MCF 10A (cell line): Measurements from ENCODE around the gene ATF2. TPM values are rescaled to one million over a fixed set of nuclear protein-coding genes. Genes with fewer than 3 reads are reported as not detected.

Experiments used
- BruUV-seq: library from RNA; stranded (reverse); fragments of 400-500 nt; replicated peaks from 2 replicates; lab custom pipeline; 2021; lab: Mats Ljungman, UMichigan
- CTCF ChIA-PET: fragments of 300-600 bp; sonication (Branson Sonifier 250); formaldehyde crosslinking; extraction: SDS; loops from one replicate; lab custom pipeline; 2021; ENCODE audit warnings: antibody characterized with exemption, inconsistent platforms; lab: Yijun Ruan, JAX
- POLR2A ChIA-PET: fragments of 300-600, 350-650 bp; sonication (Branson Sonifier 250); formaldehyde crosslinking; extraction: SDS; loops from one replicate; lab custom pipeline; 2020; ENCODE audit warnings: antibody characterized with exemption, inconsistent platforms; lab: Yijun Ruan, JAX
- DNase-seq: peaks from one replicate; pipeline ENCODE4 v3.0.0-alpha.2; 2018; ENCODE audit not compliant: unreplicated experiment
- H3K27ac Mint-ChIP-seq: one replicate; pipeline ENCODE4 v1.8.0; 2022; ENCODE audit warnings: mild to moderate bottlenecking, low read depth, mixed read lengths; ENCODE audit not compliant: unreplicated experiment
- H3K27me3 Mint-ChIP-seq: one replicate; pipeline ENCODE4 v1.8.0; 2022; ENCODE audit warnings: mixed read lengths; ENCODE audit not compliant: insufficient read depth, unreplicated experiment
- H3K36me3 Mint-ChIP-seq: one replicate; pipeline ENCODE4 v1.8.0; 2022; ENCODE audit warnings: mild to moderate bottlenecking, moderate library complexity, mixed read lengths; ENCODE audit not compliant: insufficient read depth, unreplicated experiment
- H3K4me1 Mint-ChIP-seq: one replicate; pipeline ENCODE4 v1.8.0; 2022; ENCODE audit warnings: mixed read lengths; ENCODE audit not compliant: insufficient read depth, unreplicated experiment
- H3K4me3 Mint-ChIP-seq: one replicate; pipeline ENCODE4 v1.8.0; 2022; ENCODE audit warnings: mild to moderate bottlenecking, moderate library complexity, mixed read lengths; ENCODE audit not compliant: unreplicated experiment
- H3K9me3 Mint-ChIP-seq: one replicate; pipeline ENCODE4 v1.8.0; 2022; ENCODE audit warnings: mixed read lengths; ENCODE audit not compliant: unreplicated experiment
- CTCF ChIP-seq: fragments of 200-600 bp; IDR thresholded peaks from one replicate; pipeline ENCODE4 v1.8.0; 2022; ENCODE audit warnings: antibody characterized with exemption, mild to moderate bottlenecking; ENCODE audit not compliant: unreplicated experiment
- intact Hi-C: fragments of 100-400 bp; cut with micrococcal nuclease; formaldehyde crosslinking; loops from 2 replicates; pipeline ENCODE4 v1.14.1; 2022
- total RNA-seq: library from RNA; stranded (reverse); gene quantifications from 2 replicates; pipeline ENCODE4 v1.2.3, GENCODE V29; 2022

The ATF2 gene
- total RNA-seq, 1 experiment from 2014 or later: 63.9 TPM

GRCh38 chr2:175048275-175048674, 119.7 kb downstream of the ATF2 start:
- POLR2A ChIA-PET: no interaction called here
- BruUV-seq: no TSS peak
- no peak overlapping the region for H3K27ac Mint-ChIP-seq
- no peak for DNase-seq
- intact Hi-C loops: no loop called here
- no peaks in the 10 kb centered on the region for H3K4me1 Mint-ChIP-seq
- no peak for TF ChIP-seq CTCF
- no peaks in the 10 kb centered on the region for H3K36me3 Mint-ChIP-seq
- CTCF ChIA-PET: interaction anchor here (1.0 to 1.2 kb wide), 3 partner anchors 10 to 17 kb away, joined by 3 to 8 read pairs (median 5); no protein-coding TSS in a partner anchor
- H3K4me3 Mint-ChIP-seq: no peak overlapping the region
- no peaks in the 10 kb centered on the region for H3K27me3 Mint-ChIP-seq
- H3K9me3 Mint-ChIP-seq: peaks cover 7% of the 10 kb centered on the region

- Mint-ChIP-seq H3K4me1 (no peaks in the 10 kb centered on the region), H3K4me3 (no peak overlapping the region), H3K27me3 (no peaks in the 10 kb centered on the region), H3K9me3 (no peaks in the 10 kb centered on the region), H3K36me3 (no peaks in the 10 kb centered on the region), H3K27ac (no peak overlapping the region)
- DNase-seq: no peak
- intact Hi-C loops: loop anchor here (5.0 kb wide), 1 partner anchor 143 kb away; the partner anchor contains the start of gene ATP5MC3
- CTCF ChIA-PET: no interaction called here
- no peak for TF ChIP-seq CTCF
- POLR2A ChIA-PET: no interaction called here
- BruUV-seq: no TSS peak
These were observed 128.5 kb downstream of the ATF2 start for GRCh38 chr2:175039490-175039889.

- no peak for DNase-seq
- Mint-ChIP-seq H3K27me3 (no peaks in the 10 kb centered on the region), H3K4me1 (no peaks in the 10 kb centered on the region), H3K4me3 (no peak overlapping the region), H3K9me3 (no peaks in the 10 kb centered on the region), H3K27ac (no peak overlapping the region), H3K36me3 (no peaks in the 10 kb centered on the region)
- BruUV-seq: no TSS peak
- no peak for TF ChIP-seq CTCF
- ChIA-PET CTCF (interaction anchor here (1.6 to 1.9 kb wide), 2 partner anchors 19 to 148 kb away, joined by 4 to 5 read pairs; no protein-coding TSS in a partner anchor), POLR2A (interaction anchor here (0.6 kb wide), 1 partner anchor 132 kb away, joined by 3 read pairs; no protein-coding TSS in a partner anchor)
- intact Hi-C loops: loop anchor here (5.0 kb wide), 1 partner anchor 143 kb away; the partner anchor contains the start of gene ATP5MC3
These were observed 129.0 kb downstream of the ATF2 start for GRCh38 chr2:175039031-175039430.

GRCh38 chr2:175037941-175038340, 130.1 kb downstream of the ATF2 start:
- no peaks in the 10 kb centered on the region for H3K9me3 Mint-ChIP-seq
- no TSS peak for BruUV-seq
- H3K27me3 Mint-ChIP-seq: no peaks in the 10 kb centered on the region
- H3K4me1 Mint-ChIP-seq: no peaks in the 10 kb centered on the region
- no peak for DNase-seq
- no peaks in the 10 kb centered on the region for H3K36me3 Mint-ChIP-seq
- ChIA-PET CTCF (interaction anchor here (0.6 to 1.9 kb wide), 7 partner anchors 10 to 592 kb away, joined by 3 to 8 read pairs (median 4); no protein-coding TSS in a partner anchor), POLR2A (interaction anchor here (0.6 kb wide), 1 partner anchor 31 kb away, joined by 4 read pairs; no protein-coding TSS in a partner anchor)
- no peak overlapping the region for H3K4me3 Mint-ChIP-seq
- intact Hi-C loops: loop anchor here (5.0 kb wide), 1 partner anchor 144 kb away; the partner anchor contains the start of gene ATP5MC3
- no peak for TF ChIP-seq CTCF
- H3K27ac Mint-ChIP-seq: no peak overlapping the region
